AG04449 (cell line): ENCODE measurements around the gene KCNK18.

Experiments used
- CTCF ChIA-PET: fragments of 350-600 bp; formaldehyde crosslinking; extraction: SDS; loops from one replicate; lab custom pipeline; 2021; ENCODE audit warnings: antibody characterized with exemption; lab: Yijun Ruan, JAX
- POLR2A ChIA-PET: fragments of 400-600, 350-600 bp; formaldehyde crosslinking; extraction: SDS; loops from one replicate; lab custom pipeline; 2020; ENCODE audit warnings: antibody characterized with exemption, inconsistent platforms; lab: Yijun Ruan, JAX
- DNase-seq: peaks from one replicate; pipeline ENCODE4 v3.0.0-alpha.2; 2010; ENCODE audit warnings: low read depth, low spot score
- H3K4me3 ChIP-seq: 2 replicates; pipeline ENCODE4 v1.5.1; 2011; ENCODE audit warnings: low read depth, mild to moderate bottlenecking, control low read depth, low read length
- TF ChIP-seq, protein P1 (sequence below): IDR thresholded peaks from one replicate; pipeline ENCODE4 v1.5.1; 2011; ENCODE audit warnings: mild to moderate bottlenecking, moderate library complexity, low read length, control low read depth, inconsistent platforms; ENCODE audit not compliant: insufficient read depth; ENCODE audit errors: missing control alignments

KCNK18 gene

DNA sequence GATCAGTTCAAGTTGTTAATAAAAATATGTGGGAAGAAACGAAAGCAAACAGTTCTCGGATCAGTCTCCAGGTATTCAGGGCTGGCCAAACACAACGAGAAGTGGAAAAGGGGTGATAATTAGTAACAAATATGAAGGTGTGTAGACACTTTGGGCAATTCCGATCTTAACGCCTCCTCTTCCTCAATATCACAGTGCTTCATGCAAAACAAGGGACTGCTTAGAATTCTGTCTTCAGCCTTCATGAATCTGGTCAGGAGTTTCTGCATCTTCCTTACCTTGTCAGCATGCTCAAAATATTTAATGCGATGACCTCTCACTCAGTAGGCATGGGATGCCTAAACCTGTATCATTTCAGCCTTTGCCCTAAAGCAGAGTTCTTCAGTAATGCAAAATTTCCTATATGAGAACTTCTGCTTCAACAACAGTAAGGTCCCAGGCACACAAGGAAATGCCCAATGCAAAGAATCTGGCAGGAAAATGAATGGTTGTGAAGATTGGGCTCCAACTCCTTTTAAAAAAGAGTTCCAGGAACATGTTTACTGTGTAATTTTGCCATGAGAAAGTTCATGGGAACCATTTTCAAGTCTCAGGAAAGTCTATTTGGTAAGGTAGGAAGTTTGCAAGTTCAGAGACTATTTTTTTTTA lies 35.8 kb upstream of the KCNK18 start:
- ChIA-PET CTCF (interaction anchor here (1.0 kb wide), 1 partner anchor 26 kb away, joined by 3 read pairs; no protein-coding TSS in a partner anchor), POLR2A (no interaction called here)
- H3K4me3 ChIP-seq: no peak overlapping the region
- no peak for DNase-seq
- TF ChIP-seq, protein P1, sequence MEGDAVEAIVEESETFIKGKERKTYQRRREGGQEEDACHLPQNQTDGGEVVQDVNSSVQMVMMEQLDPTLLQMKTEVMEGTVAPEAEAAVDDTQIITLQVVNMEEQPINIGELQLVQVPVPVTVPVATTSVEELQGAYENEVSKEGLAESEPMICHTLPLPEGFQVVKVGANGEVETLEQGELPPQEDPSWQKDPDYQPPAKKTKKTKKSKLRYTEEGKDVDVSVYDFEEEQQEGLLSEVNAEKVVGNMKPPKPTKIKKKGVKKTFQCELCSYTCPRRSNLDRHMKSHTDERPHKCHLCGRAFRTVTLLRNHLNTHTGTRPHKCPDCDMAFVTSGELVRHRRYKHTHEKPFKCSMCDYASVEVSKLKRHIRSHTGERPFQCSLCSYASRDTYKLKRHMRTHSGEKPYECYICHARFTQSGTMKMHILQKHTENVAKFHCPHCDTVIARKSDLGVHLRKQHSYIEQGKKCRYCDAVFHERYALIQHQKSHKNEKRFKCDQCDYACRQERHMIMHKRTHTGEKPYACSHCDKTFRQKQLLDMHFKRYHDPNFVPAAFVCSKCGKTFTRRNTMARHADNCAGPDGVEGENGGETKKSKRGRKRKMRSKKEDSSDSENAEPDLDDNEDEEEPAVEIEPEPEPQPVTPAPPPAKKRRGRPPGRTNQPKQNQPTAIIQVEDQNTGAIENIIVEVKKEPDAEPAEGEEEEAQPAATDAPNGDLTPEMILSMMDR: no peak

DNA sequence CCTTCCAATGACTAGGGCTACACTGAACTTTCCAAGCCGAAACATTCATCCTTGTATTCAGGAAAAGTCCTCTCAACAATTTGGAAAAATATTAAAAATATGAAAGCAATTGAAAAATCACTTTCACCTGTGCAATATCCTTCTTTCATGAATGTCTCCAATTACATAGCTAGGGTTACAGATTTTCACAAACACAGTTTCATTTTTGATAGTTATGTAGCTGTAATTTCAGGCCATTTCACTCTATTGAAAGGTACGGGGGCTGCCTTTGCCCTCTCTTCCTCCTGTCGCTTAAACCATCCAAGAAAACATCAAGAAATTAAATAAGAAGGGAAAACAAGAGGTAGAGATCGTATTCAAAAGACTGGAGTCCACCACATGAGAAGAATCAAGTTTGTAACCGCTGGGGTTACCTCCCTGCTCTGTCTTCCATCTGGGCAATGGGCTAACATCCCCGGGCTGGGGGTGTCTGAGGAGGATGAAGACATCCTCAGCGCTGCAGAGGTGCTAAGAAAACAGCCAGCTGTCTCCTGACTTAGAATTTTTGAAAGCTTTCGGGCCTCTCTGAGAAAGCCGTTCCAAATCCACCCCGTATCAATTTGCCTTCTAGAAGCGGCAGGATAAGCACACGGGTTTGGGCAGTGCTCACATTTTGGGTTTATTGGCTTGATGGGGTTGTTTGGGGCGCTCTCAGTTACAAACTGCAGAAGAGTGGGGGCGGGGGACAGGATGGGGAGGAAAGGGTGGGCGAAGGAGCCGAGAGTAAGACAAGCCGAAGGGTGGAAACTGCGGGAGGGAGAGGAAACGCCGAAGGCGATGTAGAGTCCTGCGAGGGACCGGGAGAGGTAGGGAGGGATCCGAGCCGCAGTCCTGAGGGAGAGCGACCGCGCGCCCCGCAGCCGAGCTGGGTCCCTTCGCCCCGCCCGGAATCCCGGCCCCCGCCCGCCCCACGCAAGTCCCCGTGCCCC lies 34.9 kb upstream of the KCNK18 start:
- POLR2A ChIA-PET: no interaction called here
- no peak for DNase-seq
- CTCF ChIA-PET: interaction anchor here (1.0 to 1.5 kb wide), 2 partner anchors 12 to 27 kb away, joined by 3 to 4 read pairs; no protein-coding TSS in a partner anchor
- no peak overlapping the region for H3K4me3 ChIP-seq
- TF ChIP-seq, protein P1: no peak

DNA sequence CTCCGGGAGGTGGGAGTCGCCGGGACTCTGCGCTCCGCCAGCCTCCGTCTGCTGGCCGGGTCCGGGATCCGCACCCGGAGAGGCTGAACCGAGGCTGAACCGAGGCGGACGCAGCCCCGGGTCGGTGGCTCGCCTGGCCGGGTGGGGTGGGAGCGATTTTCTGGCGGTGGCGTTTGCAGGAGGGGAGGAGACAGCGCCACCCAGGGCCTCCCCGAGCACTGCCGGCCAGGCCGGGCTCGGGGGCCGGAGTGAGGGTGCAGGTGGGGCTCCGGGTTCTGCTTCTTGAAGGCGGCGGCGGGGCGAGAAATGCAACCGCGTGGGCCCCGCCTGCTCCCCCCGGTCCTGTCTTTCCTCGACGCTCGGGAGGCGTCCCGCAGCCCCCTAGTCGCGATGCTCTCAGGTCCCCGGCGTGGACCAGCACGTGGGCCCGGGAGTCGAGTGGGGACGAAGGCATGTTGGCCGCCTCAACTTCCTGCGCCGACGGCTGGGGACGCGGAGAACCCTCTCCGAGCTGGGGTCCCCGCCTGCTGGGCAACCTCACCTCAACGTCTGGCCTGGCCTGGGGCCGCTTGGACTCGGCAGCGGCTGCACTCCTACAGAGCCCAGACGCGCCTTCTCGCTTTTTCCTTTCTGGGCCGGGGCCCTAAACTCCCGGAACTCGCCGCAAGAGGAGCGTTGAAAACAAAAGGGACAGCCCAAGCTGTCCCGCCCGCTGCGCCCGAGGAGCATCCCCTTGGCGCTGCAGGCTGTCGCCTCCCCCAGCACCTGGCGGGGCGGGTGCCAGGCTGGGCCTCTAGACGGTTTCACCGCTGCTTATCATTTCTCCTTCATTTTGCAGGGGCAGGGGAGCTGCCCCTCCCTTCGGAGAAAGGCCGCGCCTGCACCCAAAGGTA lies 34.0 kb upstream of the KCNK18 start:
- TF ChIP-seq, protein P1: no peak
- CTCF ChIA-PET: interaction anchor here (1.2 to 17.7 kb wide), 3 partner anchors 11 to 370 kb away, joined by 4 to 809 read pairs (median 6); no protein-coding TSS in a partner anchor
- H3K4me3 ChIP-seq: no peak overlapping the region
- POLR2A ChIA-PET: no interaction called here
- no peak for DNase-seq

DNA sequence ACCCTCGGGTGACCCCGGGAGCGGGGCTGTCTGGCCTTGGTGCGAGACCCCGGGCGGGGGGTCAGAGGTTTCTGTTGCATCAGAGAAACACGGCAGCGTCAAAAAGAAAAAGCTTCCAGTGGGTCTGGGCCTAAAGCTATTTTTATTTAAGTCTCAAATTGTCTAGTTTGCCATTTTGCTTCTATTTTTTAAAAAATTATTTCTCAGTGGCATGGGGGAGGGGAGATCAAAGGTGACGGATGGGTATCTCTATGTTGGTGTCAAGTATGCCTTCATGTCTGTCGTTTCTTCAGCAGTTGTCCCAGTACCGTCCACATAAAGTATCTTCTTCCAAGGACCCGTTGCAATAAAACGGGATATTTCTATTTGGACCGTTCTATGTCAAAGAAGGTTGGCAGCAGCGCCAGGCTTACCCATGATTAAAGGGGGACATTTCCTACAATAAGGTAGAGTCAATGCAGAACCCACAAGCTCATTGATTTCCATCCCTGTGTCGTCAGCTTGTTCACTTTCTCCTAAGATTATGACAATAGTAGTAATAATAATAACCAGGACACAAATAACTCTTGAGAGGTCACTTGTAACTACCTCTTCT lies 33.2 kb upstream of the KCNK18 start:
- POLR2A ChIA-PET: no interaction called here
- no peak overlapping the region for H3K4me3 ChIP-seq
- DNase-seq: no peak
- CTCF ChIA-PET: interaction anchor here (1.2 to 17.7 kb wide), 3 partner anchors 10 to 371 kb away, joined by 4 to 809 read pairs (median 6); no protein-coding TSS in a partner anchor
- TF ChIP-seq, protein P1: no peak

DNA sequence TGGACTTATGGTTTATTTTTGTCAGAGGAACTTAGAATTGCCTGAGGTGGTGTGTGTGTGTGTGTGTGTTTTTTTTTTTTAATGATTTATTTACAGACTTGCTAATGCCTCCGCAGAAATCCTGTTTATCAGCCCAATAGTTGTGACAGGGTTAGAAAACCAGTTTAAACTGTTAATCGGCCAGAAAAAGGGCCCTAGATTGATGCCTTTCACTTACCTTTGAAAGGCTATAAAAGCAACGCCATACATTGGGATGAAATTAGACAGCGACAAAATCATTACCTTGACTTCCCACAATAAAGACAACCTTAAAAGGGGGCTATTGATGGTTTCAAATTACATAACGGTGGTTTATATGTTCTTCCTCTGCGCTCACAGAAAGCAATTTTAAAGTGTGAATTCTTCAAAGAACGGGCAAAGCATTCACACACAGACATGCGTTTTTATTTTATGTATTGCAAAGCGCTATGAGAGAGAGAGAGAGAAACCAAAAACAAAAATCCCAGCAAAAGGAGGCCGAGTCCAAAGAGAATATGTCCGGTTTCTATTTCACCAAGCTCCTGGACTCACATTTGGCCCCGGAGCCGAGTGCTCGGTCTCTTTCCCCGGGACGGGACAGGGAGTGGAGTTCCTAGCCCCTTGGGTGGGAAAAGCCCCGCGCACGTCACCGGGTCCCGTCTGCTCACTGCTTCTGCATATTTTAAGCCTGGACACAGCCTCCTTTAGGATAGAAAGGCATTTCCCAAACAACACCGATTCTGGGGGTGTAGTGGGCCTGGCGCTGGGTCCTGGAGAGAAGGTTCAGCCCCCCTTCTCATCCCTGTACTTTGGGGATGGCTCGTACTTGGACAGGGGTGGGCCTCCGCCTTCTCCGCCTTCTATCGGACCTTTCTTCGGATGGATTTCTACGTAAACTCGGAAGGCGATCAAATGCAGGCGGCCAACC lies 32.4 kb upstream of the KCNK18 start:
- H3K4me3 ChIP-seq: peak overlapping the region; percentile 13
- no peak for DNase-seq
- ChIA-PET CTCF (interaction anchor here (2.2 to 17.7 kb wide), 3 partner anchors 10 to 483 kb away, joined by 9 to 809 read pairs (median 30); no protein-coding TSS in a partner anchor), POLR2A (no interaction called here)
- TF ChIP-seq, protein P1: no peak
